Retinal pigment epithelial cell (primary cell): Measurements from ENCODE around the gene PCSK2.

Experiments
- DNase-seq: peaks from one replicate; pipeline ENCODE4 v3.0.0-alpha.2; 2010; ENCODE audit warnings: low read depth
- H3K4me3 ChIP-seq: 2 replicates; pipeline ENCODE4 v1.5.1; 2011; ENCODE audit warnings: mild to moderate bottlenecking, low read length, control low read depth, moderate library complexity
- CTCF ChIP-seq: conservative IDR thresholded peaks from 2 replicates; pipeline ENCODE4 v1.5.1; 2011; ENCODE audit warnings: low read depth, low read length, control low read depth, inconsistent platforms

The PCSK2 gene

GRCh38 chr20:17471606-17472187 lies 244.9 kb downstream of the PCSK2 start:
- H3K4me3 ChIP-seq: no peak overlapping the region
- DNase-seq: no peak
- no peak for TF ChIP-seq CTCF

GRCh38 chr20:17473659-17474058 lies 246.8 kb downstream of the PCSK2 start:
- TF ChIP-seq CTCF: no peak
- no peak for DNase-seq
- H3K4me3 ChIP-seq: no peak overlapping the region

- no peak overlapping the region for H3K4me3 ChIP-seq
- no peak for TF ChIP-seq CTCF
- no peak for DNase-seq
Observed at GRCh38 chr20:17479063-17479657, 252.3 kb downstream of the PCSK2 start.

GRCh38 chr20:17480696-17481095 lies 253.9 kb downstream of the PCSK2 start:
- no peak overlapping the region for H3K4me3 ChIP-seq
- no peak for TF ChIP-seq CTCF
- DNase-seq: no peak

GRCh38 chr20:17481661-17482060 lies 254.8 kb downstream of the PCSK2 start:
- no peak for TF ChIP-seq CTCF
- no peak overlapping the region for H3K4me3 ChIP-seq
- DNase-seq: no peak

GRCh38 chr20:17482536-17482935 lies 255.7 kb downstream of the PCSK2 start:
- H3K4me3 ChIP-seq: no peak overlapping the region
- no peak for DNase-seq
- TF ChIP-seq CTCF: no peak

GRCh38 chr20:17485017-17485416 lies 258.2 kb downstream of the PCSK2 start:
- no peak for DNase-seq
- H3K4me3 ChIP-seq: no peak overlapping the region
- TF ChIP-seq CTCF: no peak
